Panc1 (cell line): ENCODE measurements around the gene AHRR.

Experiments
- CTCF ChIP-seq: fragments of 450-650 bp; IDR thresholded peaks from 2 replicates; pipeline ENCODE4 v1.5.1; 2017; ENCODE audit warnings: mild to moderate bottlenecking
- POLR2AphosphoS5 ChIP-seq: IDR thresholded peaks from 2 replicates; pipeline ENCODE4 v1.6.1; 2012; ENCODE audit warnings: mild to moderate bottlenecking, low read depth, low read length, moderate library complexity
- REST ChIP-seq, 2 experiments: IDR thresholded peaks; 2 replicates each; pipeline ENCODE4 v1.6.1; 2011 to 2012; ENCODE audit warnings: low read depth in 2 of 2, control low read depth in 1 of 2, low read length in 1 of 2, mild to moderate bottlenecking in 1 of 2, moderate library complexity in 1 of 2; ENCODE audit not compliant: insufficient read depth in 1 of 2
- SIN3A ChIP-seq: IDR thresholded peaks from 2 replicates; pipeline ENCODE4 v1.6.1; 2012; ENCODE audit warnings: low read depth, mild to moderate bottlenecking, low read length, moderate library complexity, borderline replicate concordance; ENCODE audit not compliant: insufficient read depth

GRCh38 chr5:360257-361027, 38.9 kb downstream of the AHRR start:
- TF ChIP-seq CTCF (no peak), SIN3A (no peak), REST (IDR thresholded peaks at IDR 0.05; ENCODE audit: insufficient read depth in 1 of 2, low read depth in 2 of 2, low read length in 1 of 2) (no peak), POLR2AphosphoS5 (no peak)
